Measurements from ENCODE around the gene PDE4D.

- no peak for TF ChIP-seq EZH2phosphoT487 (IDR thresholded peaks at IDR 0.05; ENCODE audit: insufficient read depth, low read depth)
- TF ChIP-seq EZH2 (IDR thresholded peaks at IDR 0.05; ENCODE audit: insufficient read depth, poor library complexity, severe bottlenecking) = no peak
Observed at GRCh38 chr5:59140133-59140532, 753.4 kb downstream of the PDE4D start.

Measured in GM23248 (cell line).